GM19372 (cell line): Measurements from ENCODE around the gene VSX2.

Source experiments
- ATAC-seq: cut with Tn5 transposase; IDR thresholded peaks from one replicate; pipeline ENCODE4 v1.9.1; 2021; ENCODE audit warnings: mild to moderate bottlenecking, low read depth, moderate library complexity; ENCODE audit not compliant: unreplicated experiment

VSX2 gene

GRCh38 chr14:74220991-74221390 lies 18.3 kb upstream of the VSX2 start:
- ATAC-seq: no peak

- no peak for ATAC-seq
These were observed 17.5 kb upstream of the VSX2 start for GRCh38 chr14:74221741-74222140.

GRCh38 chr14:74223016-74223415 lies 16.2 kb upstream of the VSX2 start:
- ATAC-seq: no peak

- ATAC-seq: no peak
These were observed 7.5 kb upstream of the VSX2 start for GRCh38 chr14:74231784-74232183.

- ATAC-seq: no peak
These were observed 4.2 kb upstream of the VSX2 start for GRCh38 chr14:74235017-74235416.

GRCh38 chr14:74237441-74237840 lies 1.8 kb upstream of the VSX2 start:
- ATAC-seq: no peak

- no peak for ATAC-seq
These were observed 872 bp downstream of the VSX2 start for GRCh38 chr14:74239848-74240793.

GRCh38 chr14:74240794-74241651 lies 1.8 kb downstream of the VSX2 start:
- ATAC-seq: no peak

GRCh38 chr14:74241652-74242017 lies 2.4 kb downstream of the VSX2 start:
- no peak for ATAC-seq

GRCh38 chr14:74242021-74242779 lies 3.0 kb downstream of the VSX2 start:
- no peak for ATAC-seq

GRCh38 chr14:74242780-74243042 lies 3.5 kb downstream of the VSX2 start:
- ATAC-seq: no peak

- ATAC-seq: no peak
These were observed 3.8 kb downstream of the VSX2 start for GRCh38 chr14:74243051-74243450.

GRCh38 chr14:74244115-74244514 lies 4.9 kb downstream of the VSX2 start:
- ATAC-seq: no peak

GRCh38 chr14:74245292-74245691 lies 6.0 kb downstream of the VSX2 start:
- ATAC-seq: no peak

GRCh38 chr14:74246542-74246941 lies 7.3 kb downstream of the VSX2 start:
- ATAC-seq: no peak

GRCh38 chr14:74248017-74248416 lies 8.8 kb downstream of the VSX2 start:
- ATAC-seq: no peak

- ATAC-seq: no peak
These were observed 10.5 kb downstream of the VSX2 start for GRCh38 chr14:74249433-74250375.

GRCh38 chr14:74255281-74255680 lies 16.0 kb downstream of the VSX2 start:
- ATAC-seq: no peak

GRCh38 chr14:74257078-74257940 lies 18.1 kb downstream of the VSX2 start:
- peak; percentile 67 for ATAC-seq
